Prostate gland (tissue), 2 donors: ENCODE data around the gene L3MBTL1. TPM values are rescaled to one million over a fixed set of nuclear protein-coding genes. Genes with fewer than 3 reads are reported as not detected.

ENCODE experiments used
- DNase-seq: peaks from one replicate; pipeline ENCODE4 v3.0.0-alpha.2; 2019; ENCODE audit warnings: low spot score
- H3K27ac ChIP-seq, 2 donors: fragments of 200-600 bp; sonication (generic); 2 replicates each; pipeline ENCODE4 v1.5.1; 2017 to 2019
- H3K27me3 ChIP-seq: fragments of 200-600 bp; sonication (generic); replicated peaks from 2 replicates; pipeline ENCODE4 v1.5.1; 2019; ENCODE audit not compliant: insufficient read depth
- H3K36me3 ChIP-seq, 2 donors: fragments of 200-600 bp; sonication (generic); 1 replicate in 1 of 2; 2 replicates in 1 of 2; pipeline versions ENCODE4 v1.5.1 to v1.8.1; 2017 to 2019
- H3K4me1 ChIP-seq: fragments of 200-600 bp; sonication (generic); replicated peaks from 2 replicates; pipeline ENCODE4 v1.5.1; 2019
- H3K4me3 ChIP-seq, 2 donors: fragments of 200-600 bp; sonication (generic); 2 replicates each; pipeline ENCODE4 v1.5.1; 2017 to 2019
- H3K9me3 ChIP-seq: fragments of 200-600 bp; sonication (generic); 2 replicates; pipeline ENCODE4 v1.5.1; 2017
- CTCF ChIP-seq, 4 experiments: fragments of 200-600 bp in 2 of 4; fragments of 450-650 bp in 2 of 4; sonication (generic) in 2 of 4; IDR thresholded peaks; 1 replicate in 3 of 4; 2 replicates in 1 of 4; pipeline ENCODE4 v1.5.1; 2016 to 2019; ENCODE audit warnings: antibody characterized with exemption in 4 of 4, mild to moderate bottlenecking in 2 of 4, moderate library complexity in 2 of 4
- POLR2A ChIP-seq: fragments of 450-650 bp; IDR thresholded peaks from one replicate; pipeline ENCODE4 v1.6.1; 2016; ENCODE audit warnings: antibody characterized with exemption, mild to moderate bottlenecking
- POLR2AphosphoS5 ChIP-seq: sonication (generic); formaldehyde crosslinking; IDR thresholded peaks from one replicate; pipeline ENCODE4 v1.6.1; 2017; ENCODE audit warnings: antibody characterized with exemption
- WGBS: methylation state at CpG from one replicate; pipeline ENCODE4 v1.1.5; 2018; 5-methylcytosine and 5-hydroxymethylcytosine counted together
- intact Hi-C: fragments of 100-400 bp; cut with DNase I; formaldehyde crosslinking; loops from one replicate; pipeline ENCODE4 v1.14.2; 2022
- total RNA-seq, 2 donors: library from RNA; depleted of rRNA; stranded (reverse); fragments of >200 nt; gene quantifications; one replicate each; pipeline ENCODE4 v1.1.0, GENCODE V29; 2016

L3MBTL1 gene
- total RNA-seq, 2 donors from 2014 or later, result 10.2 to 38.8 TPM

DNA sequence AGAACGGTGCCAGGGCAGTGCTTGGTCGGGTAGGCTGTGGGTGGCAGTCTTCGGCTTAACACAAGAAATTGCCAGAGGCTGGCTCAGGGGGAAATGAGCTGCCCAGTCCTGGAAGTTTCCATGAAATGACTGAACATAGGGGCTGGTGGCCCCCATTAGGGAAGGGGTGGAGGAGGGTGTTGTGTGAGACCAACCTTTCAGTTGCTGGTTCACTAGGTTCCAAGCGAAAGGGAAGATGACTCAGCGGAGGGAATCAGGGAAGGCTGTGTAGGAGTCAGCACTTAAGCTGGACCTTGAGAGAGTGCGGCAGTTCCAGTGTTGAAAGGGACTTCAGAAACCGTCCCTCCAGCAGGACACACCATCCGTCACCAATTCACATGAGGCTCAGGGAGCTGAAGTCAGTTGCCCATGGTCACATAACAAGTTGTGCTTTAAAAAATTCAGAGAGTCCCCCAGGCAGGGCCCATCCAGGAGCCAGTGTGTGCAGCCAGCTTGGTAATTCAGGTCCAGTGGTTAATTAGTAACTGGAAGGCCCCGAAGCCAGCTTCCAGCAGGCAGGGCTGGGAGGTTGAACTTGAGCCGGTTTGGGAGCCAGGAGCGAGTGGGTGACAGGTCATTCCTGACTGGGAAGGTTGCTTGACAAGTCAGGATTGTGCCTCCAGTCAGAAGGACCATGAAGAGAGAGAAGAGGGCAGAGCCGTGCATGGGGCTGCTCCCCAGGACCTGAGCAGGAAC is 51.1 kb downstream of the L3MBTL1 start, which contains the start of gene SGK2:
Gene SGK2 (plus strand): TSS at position 616 of the 735 bp plus-strand sequence. CDS start 7,469 bp downstream, outside the sequence.
- WGBS, result 69% methylated on average over 12 of the region's 12 CpGs
- Histone ChIP-seq H3K36me3 (no peaks in the 10 kb centered on the region), H3K27me3 (no peaks in the 10 kb centered on the region), H3K4me3 (no peak within 1 kb of the TSS), H3K27ac (no peak within 1 kb of the TSS), H3K4me1 (no peaks in the 10 kb centered on the region), H3K9me3 (no peaks in the 10 kb centered on the region)
- DNase-seq, result no peak
- intact Hi-C loops, result no loop called here
- TF ChIP-seq CTCF (IDR thresholded peaks at IDR 0.05), result no peak

DNA sequence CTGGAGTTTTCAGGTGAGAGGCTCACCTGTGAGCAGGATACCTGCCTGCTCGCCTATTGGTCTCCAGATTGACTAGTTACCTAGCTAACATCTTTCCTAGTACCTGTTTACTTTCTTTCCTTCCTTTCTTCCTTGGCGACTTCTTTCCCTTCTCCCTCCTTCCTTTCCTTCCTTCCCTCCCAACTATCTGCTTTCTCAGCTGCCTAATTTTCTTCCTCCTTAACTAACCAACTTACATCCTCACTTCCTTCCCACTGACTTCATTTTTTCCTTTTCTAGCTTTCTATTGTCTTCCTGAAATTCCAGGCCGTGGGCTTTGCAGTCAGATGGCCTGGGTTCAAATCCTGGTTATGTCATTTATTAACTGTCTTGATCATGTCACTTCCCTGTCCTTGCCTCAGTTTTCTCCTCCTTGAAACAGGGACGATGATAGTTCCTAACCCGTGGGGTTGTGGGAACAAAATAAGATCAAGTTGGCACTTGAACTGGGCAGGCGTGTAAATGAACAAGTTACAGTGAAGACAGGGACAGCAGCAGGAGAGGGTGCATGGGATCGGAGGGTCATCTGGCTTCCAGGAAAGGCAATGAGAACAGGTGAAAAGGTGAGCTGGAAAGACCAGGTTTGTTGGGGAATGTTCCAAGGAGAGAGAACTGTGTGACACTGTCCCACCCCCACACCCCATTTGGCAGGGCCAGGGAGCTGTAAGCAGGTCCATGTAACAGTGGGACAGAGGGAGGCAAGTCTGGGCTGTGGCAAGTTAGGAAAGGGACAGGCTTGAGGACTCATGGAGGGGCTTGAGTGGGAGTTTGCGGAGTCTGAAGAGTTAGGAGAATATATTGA is 51.9 kb downstream of the L3MBTL1 start:
- DNase-seq, result no peak
- TF ChIP-seq POLR2A (no peak), POLR2AphosphoS5 (no peak), CTCF (IDR thresholded peaks at IDR 0.05) (no peak)
- 77% methylated on average over 8 of the region's 8 CpGs for WGBS
- Histone ChIP-seq H3K4me3 (no peak overlapping the region), H3K9me3 (no peaks in the 10 kb centered on the region), H3K36me3 (no peaks in the 10 kb centered on the region), H3K27me3 (no peaks in the 10 kb centered on the region), H3K4me1 (no peaks in the 10 kb centered on the region), H3K27ac (no peak overlapping the region)
- intact Hi-C loops, result no loop called here

DNA sequence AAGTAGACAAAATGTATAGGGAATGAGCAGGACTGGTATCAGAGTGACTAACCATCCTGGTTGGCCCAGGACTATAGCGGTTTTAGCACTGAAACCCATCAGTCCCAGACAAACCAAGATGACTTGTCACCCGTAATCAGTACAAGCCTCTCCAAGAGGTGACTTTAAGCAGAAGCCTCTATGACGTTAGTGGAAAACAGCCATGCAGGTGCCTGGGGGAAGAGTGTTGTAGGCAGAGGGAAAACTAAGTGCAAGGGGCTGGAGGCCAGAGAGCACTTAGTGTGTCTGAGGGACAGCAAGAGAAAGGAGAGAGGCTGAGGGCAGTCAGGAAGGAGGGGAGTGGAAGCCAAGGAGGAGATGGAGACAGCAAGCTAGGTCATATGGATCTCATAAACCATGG is 53.5 kb downstream of the L3MBTL1 start:
- TF ChIP-seq POLR2AphosphoS5, result no peak
- TF ChIP-seq POLR2A, result no peak
- TF ChIP-seq CTCF (IDR thresholded peaks at IDR 0.05), result no peak
- DNase-seq, result no peak
- Histone ChIP-seq H3K4me1 (no peaks in the 10 kb centered on the region), H3K4me3 (no peak overlapping the region), H3K27ac (no peak overlapping the region), H3K27me3 (no peaks in the 10 kb centered on the region), H3K36me3 (no peaks in the 10 kb centered on the region), H3K9me3 (no peaks in the 10 kb centered on the region)
- 86% methylated on average over 3 of the region's 3 CpGs for WGBS
- intact Hi-C loops, result no loop called here

GRCh38 chr20:43563429-43563828 is 55.9 kb downstream of the L3MBTL1 start:
- Histone ChIP-seq H3K4me1 (no peaks in the 10 kb centered on the region), H3K27me3 (no peaks in the 10 kb centered on the region), H3K4me3 (no peak overlapping the region), H3K36me3 (no peaks in the 10 kb centered on the region), H3K27ac (no peak overlapping the region), H3K9me3 (no peaks in the 10 kb centered on the region)
- intact Hi-C loops, result no loop called here
- no peak for DNase-seq
- TF ChIP-seq POLR2A (no peak), CTCF (IDR thresholded peaks at IDR 0.05) (no peak), POLR2AphosphoS5 (no peak)
- 60% methylated on average over 3 of the region's 3 CpGs for WGBS
